ENCODE results near the gene JAKMIP3. TPM values are rescaled to one million over a fixed set of nuclear protein-coding genes. Genes with fewer than 3 reads are reported as not detected.

Gene JAKMIP3
- total RNA-seq, 1 experiment from 2014 or later, result 0.17 TPM

DNA sequence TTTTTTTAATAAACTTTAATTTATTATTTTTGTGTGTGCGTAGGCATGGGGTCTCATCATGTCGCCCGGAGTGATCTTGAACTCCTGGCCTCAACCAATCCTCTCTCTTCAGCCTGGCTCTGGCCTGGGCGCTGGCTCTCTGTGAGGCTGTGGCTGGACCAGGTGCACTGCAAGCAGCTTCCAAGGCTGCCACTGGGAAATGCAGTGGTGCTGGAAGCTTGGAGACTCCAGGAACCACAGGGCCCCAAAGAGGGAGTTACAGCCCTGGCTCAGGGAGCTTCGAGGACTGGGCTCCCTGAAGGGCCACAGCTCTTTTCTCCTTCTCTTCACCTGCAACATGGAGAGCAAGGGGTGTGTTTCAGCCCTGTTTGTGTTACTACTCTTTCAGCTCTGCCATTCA, 47.3 kb upstream of the JAKMIP3 start:
- ChIA-PET CTCF (no interaction called here), POLR2A (no interaction called here), RAD21 (ENCODE audit: low non-redundant PET in 1 of 2, low total read pairs in 2 of 2, uncharacterized antibody in 2 of 2, unreplicated experiment in 2 of 2) (no interaction called here)
- peaks cover 0 to 4% of the 10 kb centered on the region in 2 experiments; a peak in 1 of 4 replicates for H3K4me1 ChIP-seq (ENCODE audit: control insufficient read depth in 1 of 2, insufficient read depth in 2 of 2, low read length in 2 of 2)
- intact Hi-C loops (cut with micrococcal nuclease), result no loop called here
- no peak overlapping the region for H3K4me3 ChIP-seq (replicated peaks in 1 of 2; ENCODE audit: low read depth in 1 of 2, low read length in 2 of 2)
- H3K9me3 ChIP-seq (ENCODE audit: control insufficient read depth in 1 of 2, insufficient read depth in 1 of 2, low read depth in 1 of 2, low read length in 2 of 2), result no peaks in the 10 kb centered on the region
- ATAC-seq, result no peak
- no peak overlapping the region for H3K9ac ChIP-seq (ENCODE audit: low read length)
- H3K27ac ChIP-seq (ENCODE audit: low read depth, low read length), result no peak overlapping the region
- H4K20me1 ChIP-seq (ENCODE audit: insufficient read depth), result no peaks in the 10 kb centered on the region
- no peak overlapping the region for H2AFZ ChIP-seq (ENCODE audit: low read depth, low read length, poor library complexity, severe bottlenecking)
- H3K79me2 ChIP-seq (ENCODE audit: insufficient read depth, low read length), result no peaks in the 10 kb centered on the region
- H3K27me3 ChIP-seq (ENCODE audit: insufficient read depth, low read length), result no peaks in the 10 kb centered on the region
- DNase-seq (ENCODE audit: low read depth, low spot score), result no peak
- no peaks in the 10 kb centered on the region for H3K9me2 ChIP-seq (ENCODE audit: insufficient read depth)
- TF ChIP-seq POLR2AphosphoS5 (IDR thresholded peaks at IDR 0.05; ENCODE audit: low read depth, low read length), result no peak
- no peak for TF ChIP-seq EGR1 (IDR thresholded peaks at IDR 0.05; ENCODE audit: low read depth)
- TF ChIP-seq FOSL1 (IDR thresholded peaks at IDR 0.05; ENCODE audit: low read depth), result no peak
- no peak for TF ChIP-seq ZNF274 (IDR thresholded peaks at IDR 0.05; ENCODE audit: low read depth, low read length)
- TF ChIP-seq ELF1 (IDR thresholded peaks at IDR 0.05; ENCODE audit: borderline replicate concordance, low read depth), result no peak
- no peak for TF ChIP-seq SIN3A (IDR thresholded peaks at IDR 0.05; ENCODE audit: low read depth)
- TF ChIP-seq SP1 (IDR thresholded peaks at IDR 0.05; ENCODE audit: low read depth), result no peak
- TF ChIP-seq, protein P1, sequence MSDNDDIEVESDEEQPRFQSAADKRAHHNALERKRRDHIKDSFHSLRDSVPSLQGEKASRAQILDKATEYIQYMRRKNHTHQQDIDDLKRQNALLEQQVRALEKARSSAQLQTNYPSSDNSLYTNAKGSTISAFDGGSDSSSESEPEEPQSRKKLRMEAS (IDR thresholded peaks at IDR 0.05), result no peak
- no peak for TF ChIP-seq ZFX (IDR thresholded peaks at IDR 0.05)
- TF ChIP-seq, protein P2, sequence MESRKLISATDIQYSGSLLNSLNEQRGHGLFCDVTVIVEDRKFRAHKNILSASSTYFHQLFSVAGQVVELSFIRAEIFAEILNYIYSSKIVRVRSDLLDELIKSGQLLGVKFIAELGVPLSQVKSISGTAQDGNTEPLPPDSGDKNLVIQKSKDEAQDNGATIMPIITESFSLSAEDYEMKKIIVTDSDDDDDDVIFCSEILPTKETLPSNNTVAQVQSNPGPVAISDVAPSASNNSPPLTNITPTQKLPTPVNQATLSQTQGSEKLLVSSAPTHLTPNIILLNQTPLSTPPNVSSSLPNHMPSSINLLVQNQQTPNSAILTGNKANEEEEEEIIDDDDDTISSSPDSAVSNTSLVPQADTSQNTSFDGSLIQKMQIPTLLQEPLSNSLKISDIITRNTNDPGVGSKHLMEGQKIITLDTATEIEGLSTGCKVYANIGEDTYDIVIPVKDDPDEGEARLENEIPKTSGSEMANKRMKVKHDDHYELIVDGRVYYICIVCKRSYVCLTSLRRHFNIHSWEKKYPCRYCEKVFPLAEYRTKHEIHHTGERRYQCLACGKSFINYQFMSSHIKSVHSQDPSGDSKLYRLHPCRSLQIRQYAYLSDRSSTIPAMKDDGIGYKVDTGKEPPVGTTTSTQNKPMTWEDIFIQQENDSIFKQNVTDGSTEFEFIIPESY (IDR thresholded peaks at IDR 0.05; ENCODE audit: extremely low read depth, insufficient replicate concordance, low read length), result no peak
- TF ChIP-seq TCF7L2 (IDR thresholded peaks at IDR 0.05; ENCODE audit: borderline replicate concordance, extremely low read depth, insufficient read depth, insufficient read length), result no peak
- no peak for TF ChIP-seq JUND (IDR thresholded peaks at IDR 0.05)
- BruUV-seq (replicated peaks), result no TSS peak
- H3K36me3 ChIP-seq (ENCODE audit: control insufficient read depth in 1 of 2, insufficient read depth in 2 of 2, low read length in 2 of 2), result no peaks in the 10 kb centered on the region
- H3K4me2 ChIP-seq (ENCODE audit: low read length), result no peak overlapping the region
